CD4-positive, alpha-beta T cell treated with Interleukin-17A for 1 hour (primary cell): ENCODE measurements around the gene TMEM40.
A peak's percentile ranks its signal among the peaks of the same experiment; 100 is the strongest.
"Not testable (repeated sequence)": the region's sequence is repeated elsewhere in the genome, so short reads cannot be mapped to it uniquely, and the experiment has no call there.

ENCODE experiments used
- DNase-seq: peaks from one replicate; pipeline ENCODE4 v3.0.0-alpha.2; 2020

TMEM40 gene

GRCh38 chr3:12710062-12710461, 49.0 kb downstream of the TMEM40 start:
- DNase-seq, result no peak

GRCh38 chr3:12709334-12709733, 49.7 kb downstream of the TMEM40 start:
- no peak for DNase-seq

GRCh38 chr3:12708584-12709192, 50.4 kb downstream of the TMEM40 start:
- DNase-seq, result no peak

- DNase-seq, result no peak
These were observed 51.6 kb downstream of the TMEM40 start for GRCh38 chr3:12707449-12707848.

GRCh38 chr3:12706504-12707253, 52.4 kb downstream of the TMEM40 start:
- DNase-seq, result peak; percentile 75

- DNase-seq, result no peak
These were observed 53.1 kb downstream of the TMEM40 start for GRCh38 chr3:12705981-12706380.

- no peak for DNase-seq
These were observed 53.6 kb downstream of the TMEM40 start for GRCh38 chr3:12705374-12705926.

- DNase-seq, result no peak
These were observed 56.6 kb downstream of the TMEM40 start for GRCh38 chr3:12702501-12702900.

GRCh38 chr3:12701601-12702000, 57.5 kb downstream of the TMEM40 start:
- not testable (repeated sequence) for DNase-seq

- no peak for DNase-seq
These were observed 58.3 kb downstream of the TMEM40 start for GRCh38 chr3:12700800-12701199.

- no peak for DNase-seq
These were observed 63.1 kb downstream of the TMEM40 start for GRCh38 chr3:12695916-12696315.

GRCh38 chr3:12695112-12695511, 63.9 kb downstream of the TMEM40 start:
- no peak for DNase-seq

- no peak for DNase-seq
These were observed 66.6 kb downstream of the TMEM40 start for GRCh38 chr3:12692444-12692843.

GRCh38 chr3:12689997-12690711, 68.9 kb downstream of the TMEM40 start:
- DNase-seq, result no peak

- no peak for DNase-seq
These were observed 71.1 kb downstream of the TMEM40 start for GRCh38 chr3:12687948-12688347.

GRCh38 chr3:12686096-12686495, 73.0 kb downstream of the TMEM40 start:
- DNase-seq, result no peak
